Measurements from ENCODE around the gene ASXL1.
"Not testable (repeated sequence)": the region's sequence is repeated elsewhere in the genome, so short reads cannot be mapped to it uniquely, and the experiment has no call there.

Gene ASXL1

GRCh38 chr20:32362901-32363364 lies 4.8 kb downstream of the ASXL1 start:
- no peak for DNase-seq (ENCODE audit: low read depth)

- no peak for DNase-seq (ENCODE audit: low read depth)
Measured at GRCh38 chr20:32363492-32363891, 5.4 kb downstream of the ASXL1 start.

DNA sequence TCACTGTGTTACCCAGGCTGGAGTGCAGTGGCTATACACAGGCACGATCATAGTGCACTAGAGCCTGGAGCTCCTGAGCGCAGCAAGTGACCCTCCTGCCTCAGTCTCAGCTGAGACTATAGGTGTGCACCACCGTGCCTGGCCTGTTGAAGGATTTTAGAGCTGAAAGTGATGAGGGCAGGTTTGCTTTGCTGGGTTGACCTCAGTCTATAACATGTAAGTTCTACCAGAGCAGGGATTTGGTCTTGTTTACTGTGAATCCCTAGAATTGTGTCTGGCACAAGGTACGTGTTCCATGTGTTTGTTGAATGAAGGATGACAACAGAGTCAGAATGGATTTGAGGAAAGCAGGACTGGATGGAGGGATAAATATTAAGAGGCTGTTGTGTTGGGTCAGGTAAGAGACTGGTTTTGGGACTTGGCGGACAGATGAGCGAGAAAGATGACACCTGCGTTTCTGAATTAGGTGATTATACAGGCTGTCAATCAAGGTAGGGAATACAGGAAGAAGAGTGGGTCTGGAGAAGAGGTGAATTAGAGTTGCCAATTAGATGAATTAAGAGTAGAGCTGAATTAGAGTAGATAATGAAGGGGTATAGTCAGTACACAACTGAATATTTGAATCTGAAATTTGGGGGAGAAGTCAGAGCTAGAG lies 6.5 kb downstream of the ASXL1 start:
- no peak for DNase-seq (ENCODE audit: low read depth)

GRCh38 chr20:32365564-32365963 lies 7.4 kb downstream of the ASXL1 start:
- no peak for DNase-seq (ENCODE audit: low read depth)

DNA sequence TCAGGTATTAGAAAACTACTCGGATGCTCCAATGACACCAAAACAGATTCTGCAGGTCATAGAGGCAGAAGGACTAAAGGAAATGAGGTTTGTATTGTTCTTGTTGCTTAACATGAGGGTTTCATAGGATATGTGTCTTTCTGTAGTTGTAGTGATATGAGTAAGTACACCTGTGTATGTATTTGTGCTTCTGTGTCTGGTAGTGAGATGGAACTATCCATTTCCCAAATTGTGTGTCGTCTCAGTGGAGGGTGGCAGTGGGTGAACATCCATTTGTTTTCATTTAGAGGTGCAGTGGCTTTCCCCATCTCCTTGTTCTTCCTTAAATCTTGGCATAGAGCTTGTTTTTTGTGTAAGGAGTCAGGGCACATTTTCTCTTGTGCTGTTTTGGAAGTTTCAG lies 8.2 kb downstream of the ASXL1 start:
- DNase-seq (ENCODE audit: low read depth), result no peak

DNA sequence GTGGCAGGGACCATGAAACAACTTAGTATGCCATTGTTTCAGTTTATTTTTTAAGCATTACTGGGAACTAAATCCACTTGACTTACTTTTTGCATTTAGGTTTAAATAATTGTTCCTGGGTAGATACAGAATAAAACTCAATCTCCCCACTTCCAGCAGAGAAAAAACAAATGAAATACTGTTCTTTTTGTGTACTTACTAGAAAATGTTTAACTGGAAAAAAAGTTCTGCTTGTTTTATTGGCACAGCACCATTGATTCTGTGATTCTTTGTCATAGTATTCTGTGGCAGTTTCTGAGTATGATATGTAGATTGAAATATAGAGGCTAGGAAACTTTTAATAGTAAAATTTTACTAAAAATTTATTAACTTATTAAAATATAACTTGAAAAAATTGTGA lies 10.2 kb downstream of the ASXL1 start:
- no peak for DNase-seq (ENCODE audit: low read depth)

DNA sequence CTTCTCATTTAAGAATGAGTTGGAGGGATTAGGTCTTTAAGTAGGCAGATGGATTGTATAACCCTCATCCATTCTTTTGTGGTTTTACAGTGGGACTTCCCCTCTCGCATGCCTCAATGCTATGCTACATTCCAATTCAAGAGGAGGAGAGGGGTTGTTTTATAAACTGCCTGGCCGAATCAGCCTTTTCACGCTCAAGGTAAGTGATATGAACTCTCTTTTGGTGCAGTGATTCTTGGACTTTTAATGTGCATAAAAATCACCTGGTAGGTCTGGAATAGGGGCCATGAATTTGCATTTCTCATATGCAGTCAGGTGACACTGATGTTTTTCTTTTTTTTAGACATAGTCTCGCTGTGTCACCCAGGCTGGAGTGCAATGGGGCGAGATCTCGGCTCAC lies 10.8 kb downstream of the ASXL1 start:
- DNase-seq (ENCODE audit: low read depth), result no peak

- no peak for DNase-seq (ENCODE audit: low read depth)
Measured at GRCh38 chr20:32370897-32371296, 12.8 kb downstream of the ASXL1 start.

GRCh38 chr20:32378461-32378860 lies 20.3 kb downstream of the ASXL1 start:
- no peak for DNase-seq (ENCODE audit: low read depth)

GRCh38 chr20:32380037-32380436 lies 21.9 kb downstream of the ASXL1 start:
- not testable (repeated sequence) for DNase-seq (ENCODE audit: low read depth)

GRCh38 chr20:32380745-32381144 lies 22.6 kb downstream of the ASXL1 start:
- no peak for DNase-seq (ENCODE audit: low read depth)

- no peak for DNase-seq (ENCODE audit: low read depth)
Measured at GRCh38 chr20:32382102-32382950, 24.2 kb downstream of the ASXL1 start.

- DNase-seq (ENCODE audit: low read depth), result not testable (repeated sequence)
Measured at GRCh38 chr20:32383441-32383840, 25.3 kb downstream of the ASXL1 start.

DNA sequence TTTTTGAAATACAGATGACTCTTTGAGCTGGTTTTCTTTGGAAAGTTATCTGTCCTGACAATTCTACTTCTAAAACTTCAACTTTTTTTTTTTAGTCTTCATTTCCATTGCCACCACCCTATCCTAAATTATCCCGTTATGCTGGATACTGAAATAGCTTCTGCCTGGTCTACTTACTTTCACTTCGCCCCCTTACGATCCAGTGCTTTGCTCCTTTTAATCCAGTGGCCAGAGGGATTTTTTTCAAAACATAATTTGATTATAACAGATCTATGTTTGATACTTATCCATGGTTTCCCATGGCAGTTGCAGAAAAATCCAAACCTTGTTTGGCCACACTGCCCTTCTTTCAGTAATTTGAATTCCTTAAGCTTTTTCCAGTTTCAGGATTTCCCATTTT lies 27.4 kb downstream of the ASXL1 start:
- DNase-seq (ENCODE audit: low read depth), result no peak

DNA sequence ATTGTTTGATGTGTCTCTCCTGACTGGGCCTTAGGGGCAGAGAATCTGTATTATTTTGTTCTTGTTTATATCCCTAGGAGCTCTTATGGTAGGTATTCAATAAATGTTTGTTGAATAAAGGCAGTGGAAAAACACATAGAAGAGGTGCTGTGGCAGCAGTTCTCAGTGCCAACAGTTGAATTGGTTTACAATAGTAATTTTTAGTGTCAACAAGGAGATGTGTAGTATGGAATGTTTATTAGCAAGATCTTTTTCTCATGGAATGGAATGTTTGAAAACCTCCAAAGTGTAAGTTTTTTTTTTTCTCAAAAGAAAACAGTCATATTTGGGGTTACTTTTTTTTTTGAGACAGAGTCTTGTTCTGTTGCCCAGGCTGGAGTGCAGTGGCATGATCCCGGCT lies 28.0 kb downstream of the ASXL1 start:
- no peak for DNase-seq (ENCODE audit: low read depth)

DNA sequence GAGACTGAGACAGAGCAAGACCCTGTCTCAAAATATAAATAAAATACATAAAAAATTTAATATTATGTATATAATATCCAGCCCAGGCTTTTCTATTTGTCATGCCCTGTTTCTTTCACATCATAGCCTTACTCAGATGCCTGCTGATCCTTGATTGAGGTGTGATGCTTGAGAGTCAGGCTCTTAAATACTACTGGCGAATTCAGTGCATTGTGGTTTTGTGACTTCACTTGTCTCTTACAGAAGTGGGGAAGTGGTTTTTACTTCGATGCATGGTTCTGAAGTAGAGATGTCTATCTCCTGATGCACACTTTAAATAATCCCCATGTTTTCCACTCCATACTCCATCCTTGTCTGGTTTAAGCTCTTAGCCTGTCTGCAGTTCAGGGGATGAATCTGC lies 29.1 kb downstream of the ASXL1 start:
- no peak for DNase-seq (ENCODE audit: low read depth)

DNA sequence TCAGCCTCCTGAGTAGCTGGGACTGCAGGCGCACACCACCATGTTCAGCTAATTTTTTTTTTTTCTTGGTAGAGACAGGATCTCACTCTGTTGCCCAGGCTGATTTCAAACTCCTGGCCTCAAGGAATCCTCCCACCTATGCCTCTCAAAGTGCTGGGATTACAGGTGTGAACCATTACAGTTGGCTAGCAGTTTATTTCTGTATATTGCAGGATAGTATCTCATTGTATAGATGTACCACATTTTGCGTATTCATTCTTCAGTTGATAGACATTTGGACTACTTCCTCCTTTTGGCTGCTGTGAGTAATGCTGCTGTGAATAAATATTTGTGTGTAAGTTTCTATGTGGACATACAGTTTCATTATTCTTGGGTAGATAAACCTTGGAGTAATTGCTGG lies 32.9 kb downstream of the ASXL1 start:
- no peak for DNase-seq (ENCODE audit: low read depth)

DNA sequence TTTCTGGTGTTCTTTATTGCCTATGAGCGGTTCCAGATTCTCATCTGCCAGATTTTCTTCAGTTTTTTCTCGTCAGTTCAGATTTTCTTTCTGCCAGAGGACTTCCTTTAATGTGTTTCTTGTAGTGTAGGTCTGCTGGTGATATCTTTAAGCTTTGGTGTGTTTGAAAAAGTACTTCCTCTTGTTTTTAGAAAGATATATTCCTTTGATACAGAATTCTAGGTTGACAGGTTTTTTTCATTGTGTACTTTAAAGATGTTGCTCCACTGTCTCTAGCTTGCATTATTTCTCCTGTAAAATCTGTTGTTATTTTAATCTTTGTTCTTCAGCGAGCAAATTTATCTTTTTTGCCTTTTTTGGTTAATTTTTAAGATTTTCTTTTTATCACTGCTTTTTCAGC lies 36.9 kb downstream of the ASXL1 start:
- no peak for DNase-seq (ENCODE audit: low read depth)

DNA sequence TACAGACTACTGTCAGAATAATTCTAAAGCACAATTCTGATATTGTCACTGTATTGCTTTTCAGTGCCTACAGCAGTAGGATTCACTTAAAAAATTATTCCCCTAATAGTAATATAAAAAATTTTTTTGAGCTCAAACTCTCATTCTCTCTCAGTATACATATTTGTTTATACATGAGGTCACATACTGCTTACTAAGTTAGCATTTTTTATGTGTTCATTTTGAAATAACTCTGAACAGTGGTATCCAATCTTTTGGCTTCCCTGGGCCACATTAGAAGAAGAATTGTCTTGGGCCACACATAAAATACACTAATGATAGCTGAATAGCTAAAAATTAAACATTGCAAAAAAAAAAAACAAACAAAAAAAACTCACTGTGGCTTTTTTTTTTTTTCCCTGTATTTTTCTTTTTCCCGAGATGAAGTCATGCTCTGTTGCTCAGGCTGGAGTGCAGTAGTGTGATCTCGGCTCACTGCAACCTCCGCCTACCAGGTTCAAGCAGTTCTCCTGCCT lies 38.6 kb downstream of the ASXL1 start:
- DNase-seq (ENCODE audit: low read depth), result no peak

DNA sequence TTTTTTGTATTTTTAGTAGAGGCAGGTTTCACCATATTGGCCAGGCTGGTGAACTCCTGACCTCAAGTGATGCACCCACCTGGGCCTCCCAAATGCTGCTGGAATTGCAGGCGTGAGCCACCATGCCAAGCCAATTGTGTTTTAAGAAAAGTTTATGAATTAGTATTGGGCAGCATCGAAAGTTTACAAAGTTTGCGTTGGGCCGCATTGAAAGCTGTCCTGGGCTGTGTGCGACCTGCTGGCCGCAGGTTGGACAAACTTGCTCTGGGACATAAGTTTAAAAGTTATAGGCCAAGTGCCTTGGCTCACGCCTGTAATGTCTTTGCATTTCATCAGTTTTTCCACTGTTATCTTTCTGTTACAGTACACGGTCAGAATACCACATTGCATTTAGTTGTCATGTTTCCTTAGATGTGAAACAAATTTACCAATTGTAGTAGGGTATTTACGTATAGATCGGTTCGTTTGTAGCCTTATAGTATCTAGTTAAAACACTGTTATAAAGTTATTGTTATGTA lies 39.5 kb downstream of the ASXL1 start:
- DNase-seq (ENCODE audit: low read depth), result no peak

DNA sequence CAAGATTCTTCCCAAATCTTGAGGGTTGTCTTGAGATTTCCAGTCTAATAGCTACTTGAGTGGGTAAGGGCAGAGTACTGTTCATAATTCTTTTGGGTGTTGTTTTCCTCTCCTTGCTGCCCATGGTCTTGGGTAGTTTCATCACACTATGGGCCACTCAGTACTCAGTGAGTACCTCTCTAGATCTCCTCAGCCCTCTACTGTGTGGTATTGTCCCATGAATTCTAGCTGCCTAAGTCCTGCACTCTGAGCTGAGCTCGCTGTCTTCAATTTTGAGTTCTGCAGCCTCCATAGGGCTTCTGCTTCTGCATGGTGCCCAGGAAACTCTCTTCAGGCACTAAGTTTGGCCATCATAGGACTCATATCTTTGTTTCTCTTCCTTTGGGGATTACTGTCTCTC lies 42.3 kb downstream of the ASXL1 start:
- no peak for DNase-seq (ENCODE audit: low read depth)

GRCh38 chr20:32404017-32404416 lies 45.9 kb downstream of the ASXL1 start:
- DNase-seq (ENCODE audit: low read depth), result no peak

DNA sequence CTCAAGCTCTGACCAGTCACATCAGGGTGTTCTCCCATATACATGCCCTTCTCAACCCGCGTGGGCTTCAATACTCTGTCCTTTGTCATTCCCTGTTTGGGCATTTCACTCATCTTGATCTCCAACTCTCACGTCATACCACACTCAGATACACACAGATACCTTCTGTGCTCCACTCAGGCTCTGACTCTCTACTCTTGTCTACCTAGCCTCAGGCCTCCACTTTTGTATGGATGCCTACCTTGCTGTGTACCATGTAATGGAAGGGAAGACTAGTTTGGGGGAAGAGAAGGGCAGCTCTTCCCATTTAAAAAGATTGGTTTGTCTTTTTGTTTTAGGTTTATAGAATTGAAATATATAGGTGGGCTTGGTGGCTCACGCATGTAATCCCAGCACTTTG lies 48.6 kb downstream of the ASXL1 start:
- no peak for DNase-seq (ENCODE audit: low read depth)
